ENCODE results near the gene UGT1A5.
"Not testable (repeated sequence)": the region's sequence is repeated elsewhere in the genome, so short reads cannot be mapped to it uniquely, and the experiment has no call there.

Gene UGT1A5

DNA sequence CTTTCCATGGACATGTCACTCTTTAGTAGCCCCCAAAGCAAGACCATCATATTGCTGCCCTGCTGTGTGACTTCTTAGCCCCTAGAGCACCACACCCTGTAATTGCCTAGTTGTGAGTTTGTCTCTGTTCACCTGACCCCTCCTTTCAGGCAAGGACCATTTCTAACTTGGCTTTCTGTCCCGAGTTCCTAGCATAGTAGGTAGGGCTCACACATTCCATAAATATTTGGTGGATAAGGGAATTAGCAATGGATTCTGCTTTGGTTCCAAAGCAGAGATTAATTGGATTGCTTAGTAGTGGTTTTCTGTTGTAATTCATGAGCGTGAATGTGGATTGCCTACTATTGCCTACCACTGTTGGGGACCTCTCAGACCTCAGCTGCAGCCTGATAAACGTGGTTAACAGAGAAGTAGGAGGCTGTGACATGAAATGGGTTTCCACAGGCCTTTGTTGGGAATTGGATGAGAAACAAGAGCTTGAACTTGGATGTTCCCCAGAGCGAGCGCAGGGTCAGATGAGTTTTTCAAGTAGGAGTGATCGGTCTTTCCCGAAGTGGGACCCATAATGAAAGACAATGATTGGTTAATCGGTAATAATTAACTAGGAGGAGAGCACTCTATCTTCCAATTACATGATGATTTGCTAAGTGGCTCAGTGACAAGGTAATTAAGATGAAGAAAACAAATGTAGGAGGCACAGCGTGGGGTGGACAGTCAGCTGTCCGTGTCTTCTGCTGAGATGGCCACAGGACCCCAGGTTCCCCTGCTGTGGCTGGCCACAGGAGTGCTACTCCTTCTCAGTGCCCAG is 34.0 kb downstream of the UGT1A5 start:
- no peak for DNase-seq

DNA sequence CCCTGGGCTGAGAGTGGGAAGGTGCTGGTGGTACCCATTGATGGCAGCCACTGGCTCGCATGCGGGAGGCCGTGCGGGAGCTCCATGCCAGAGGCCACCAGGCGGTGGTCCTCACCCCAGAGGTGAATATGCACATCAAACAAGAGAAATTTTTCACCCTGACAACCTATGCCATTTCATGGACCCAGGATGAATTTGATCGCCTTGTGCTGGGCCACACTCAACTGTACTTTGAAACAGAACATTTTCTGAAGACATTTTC is 34.5 kb downstream of the UGT1A5 start:
- DNase-seq = no peak

DNA sequence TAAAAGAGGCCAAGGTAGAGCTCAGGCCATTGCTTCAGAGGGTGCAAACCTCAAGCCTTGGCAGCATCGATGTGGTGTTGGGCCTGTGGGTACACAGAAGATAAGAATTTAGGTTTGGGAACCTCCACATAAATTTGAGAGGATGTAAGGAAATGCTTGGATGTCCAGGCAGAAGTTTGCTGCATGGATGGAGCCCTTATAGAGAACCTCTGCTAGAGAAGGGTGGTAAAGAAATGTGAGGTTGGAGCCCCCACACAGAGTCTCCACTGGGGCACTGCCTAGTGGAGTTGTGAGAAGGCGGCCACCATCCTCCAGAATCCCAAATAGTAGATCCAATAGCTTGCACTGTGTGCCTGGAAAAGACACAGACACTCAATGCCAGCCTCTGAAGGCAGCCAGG is 38.0 kb downstream of the UGT1A5 start:
- DNase-seq = not testable (repeated sequence)

DNA sequence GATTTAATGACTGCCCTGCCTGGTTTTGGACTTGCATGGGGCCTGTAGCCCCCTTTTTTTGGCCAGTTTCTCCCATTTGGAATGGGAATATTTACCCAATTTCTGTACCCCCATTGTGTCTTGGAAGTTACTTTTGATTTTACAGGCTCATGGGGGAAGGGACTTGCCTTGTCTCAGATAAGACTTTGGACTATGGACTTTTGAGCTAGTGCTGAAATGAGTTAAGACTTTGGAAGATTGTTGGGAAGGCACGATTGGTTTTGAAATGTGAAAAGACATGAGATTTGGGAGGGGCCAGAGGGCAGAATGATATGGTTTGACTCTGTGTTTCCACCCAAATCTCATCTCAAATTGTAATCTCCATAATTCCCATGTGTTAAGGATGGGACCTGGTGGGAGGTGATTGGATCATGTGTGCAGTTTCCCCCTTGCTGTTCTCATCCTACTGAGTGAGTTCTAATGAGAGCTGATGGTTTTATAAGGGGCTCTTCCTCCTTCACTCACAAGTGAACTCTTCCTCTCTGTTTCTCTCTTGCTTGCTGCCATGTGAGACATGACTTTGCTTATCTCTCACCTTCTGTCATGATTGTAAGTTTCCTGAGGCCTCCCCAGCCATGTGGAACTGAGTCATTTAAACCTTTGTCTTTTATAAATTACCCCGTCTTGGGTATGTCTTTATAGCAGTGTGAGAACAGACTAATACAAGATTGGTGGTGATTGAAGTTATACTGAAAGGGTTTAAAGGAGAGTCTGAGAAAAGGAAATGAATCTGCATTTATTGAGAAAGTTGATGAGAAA is 38.7 kb downstream of the UGT1A5 start:
- DNase-seq = not testable (repeated sequence)

DNA sequence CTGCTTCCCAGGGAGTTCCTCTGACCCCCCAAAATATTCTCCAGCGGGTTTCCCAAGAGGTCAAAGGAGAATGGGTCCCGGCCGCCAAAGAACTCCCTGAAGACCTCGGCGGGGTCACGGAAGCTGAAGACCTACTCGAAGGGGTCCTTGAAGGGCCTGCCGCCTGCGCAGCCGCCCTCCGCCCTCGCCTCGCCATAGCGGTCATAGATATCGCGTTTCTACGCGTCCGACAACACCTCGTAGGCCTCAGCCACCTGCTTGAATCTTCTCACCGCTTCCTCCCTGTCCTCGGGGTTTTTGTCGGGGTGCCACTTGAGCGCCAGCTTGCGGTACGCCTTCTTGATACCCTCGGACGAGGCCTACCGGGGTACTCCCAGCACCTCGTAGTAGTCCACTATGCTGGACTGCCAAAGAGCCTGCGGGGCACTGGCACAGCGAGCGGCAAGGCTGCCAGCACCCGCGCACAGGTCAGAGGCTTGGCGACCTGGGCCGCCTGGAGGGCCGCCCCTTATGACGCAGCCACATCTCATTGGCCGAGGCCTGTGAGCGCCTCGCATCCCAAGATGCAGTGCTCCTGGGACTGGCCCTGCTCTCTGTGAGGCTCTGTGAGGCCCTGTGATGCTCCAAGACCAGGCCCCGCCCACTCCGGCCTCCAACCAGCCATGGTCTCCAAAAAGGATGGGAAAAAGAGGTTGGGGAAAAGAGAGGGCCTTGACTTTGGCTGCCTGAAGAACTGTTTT is 42.3 kb downstream of the UGT1A5 start:
- DNase-seq = no peak

DNA sequence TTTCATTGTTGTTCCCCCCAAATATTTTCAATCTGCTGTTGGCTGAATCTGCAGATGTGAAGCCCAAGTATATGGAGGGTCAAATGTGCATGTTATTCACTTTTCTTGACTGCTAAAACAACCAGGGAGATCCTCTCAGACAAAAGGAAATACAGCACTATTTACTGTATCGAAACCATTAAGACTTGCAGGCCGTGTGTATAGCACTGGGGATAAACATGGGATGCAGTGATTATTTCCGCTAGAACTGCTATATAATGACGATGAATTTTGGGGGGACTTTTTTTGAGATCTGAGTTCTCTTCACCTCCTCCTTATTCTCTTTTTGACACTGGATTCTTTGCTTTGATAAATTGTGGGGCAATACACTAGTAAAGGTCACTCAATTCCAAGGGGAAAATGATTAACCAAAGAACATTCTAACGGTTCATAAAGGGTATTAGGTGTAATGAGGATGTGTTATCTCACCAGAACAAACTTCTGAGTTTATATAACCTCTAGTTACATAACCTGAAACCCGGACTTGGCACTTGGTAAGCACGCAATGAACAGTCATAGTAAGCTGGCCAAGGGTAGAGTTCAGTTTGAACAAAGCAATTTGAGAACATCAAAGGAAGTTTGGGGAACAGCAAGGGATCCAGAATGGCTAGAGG is 43.8 kb downstream of the UGT1A5 start:
- no peak for DNase-seq

DNA sequence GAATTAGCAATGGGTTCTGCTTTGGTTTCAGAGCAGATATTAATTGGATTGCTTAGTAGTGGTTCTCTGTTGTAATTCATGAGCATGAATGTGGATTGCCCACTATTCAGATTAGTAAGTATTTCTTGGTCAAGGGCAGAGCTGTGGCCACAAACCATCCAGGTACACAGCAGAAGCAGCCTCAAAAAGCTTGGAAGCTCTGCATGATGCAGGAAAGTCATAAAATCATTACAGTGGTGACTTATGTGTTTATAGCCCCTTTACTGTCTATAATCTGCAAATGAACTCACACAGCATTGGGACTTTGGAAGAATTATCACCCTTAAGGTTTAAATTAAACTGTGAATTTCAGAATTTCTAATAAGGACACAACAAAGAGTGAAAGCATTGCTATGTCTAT is 45.4 kb downstream of the UGT1A5 start:
- DNase-seq = no peak

DNA sequence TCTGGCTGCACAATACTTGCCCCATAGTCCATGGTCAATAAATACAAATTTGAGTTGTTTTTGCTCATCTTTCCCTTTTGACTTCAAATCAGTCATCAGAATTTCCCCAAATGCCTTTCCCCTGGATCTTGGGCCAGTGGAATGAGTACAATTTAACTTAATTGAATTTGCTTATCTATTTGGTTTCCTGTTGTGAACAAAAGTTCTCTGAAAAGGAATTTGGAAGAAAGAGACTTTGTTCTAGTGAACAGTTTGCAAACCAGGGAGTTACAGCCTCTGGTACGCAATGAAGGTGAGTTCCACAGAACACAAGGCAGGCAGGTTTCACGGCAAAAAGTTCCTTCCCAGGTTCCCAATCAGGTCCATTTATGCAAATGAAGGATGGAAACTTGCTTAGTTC is 46.1 kb downstream of the UGT1A5 start:
- DNase-seq = no peak

DNA sequence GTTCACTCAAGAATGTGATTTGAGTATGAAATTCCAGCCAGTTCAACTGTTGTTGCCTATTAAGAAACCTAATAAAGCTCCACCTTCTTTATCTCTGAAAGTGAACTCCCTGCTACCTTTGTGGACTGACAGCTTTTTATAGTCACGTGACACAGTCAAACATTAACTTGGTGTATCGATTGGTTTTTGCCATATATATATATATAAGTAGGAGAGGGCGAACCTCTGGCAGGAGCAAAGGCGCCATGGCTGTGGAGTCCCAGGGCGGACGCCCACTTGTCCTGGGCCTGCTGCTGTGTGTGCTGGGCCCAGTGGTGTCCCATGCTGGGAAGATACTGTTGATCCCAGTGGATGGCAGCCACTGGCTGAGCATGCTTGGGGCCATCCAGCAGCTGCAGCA is 47.3 kb downstream of the UGT1A5 start, which contains the start of gene UGT1A1:
Gene UGT1A1, plus strand, starts transcription at position 228 of the 400 bp plus-strand sequence. Its CDS starts 18 bp downstream, at position 246.
- no peak for DNase-seq

DNA sequence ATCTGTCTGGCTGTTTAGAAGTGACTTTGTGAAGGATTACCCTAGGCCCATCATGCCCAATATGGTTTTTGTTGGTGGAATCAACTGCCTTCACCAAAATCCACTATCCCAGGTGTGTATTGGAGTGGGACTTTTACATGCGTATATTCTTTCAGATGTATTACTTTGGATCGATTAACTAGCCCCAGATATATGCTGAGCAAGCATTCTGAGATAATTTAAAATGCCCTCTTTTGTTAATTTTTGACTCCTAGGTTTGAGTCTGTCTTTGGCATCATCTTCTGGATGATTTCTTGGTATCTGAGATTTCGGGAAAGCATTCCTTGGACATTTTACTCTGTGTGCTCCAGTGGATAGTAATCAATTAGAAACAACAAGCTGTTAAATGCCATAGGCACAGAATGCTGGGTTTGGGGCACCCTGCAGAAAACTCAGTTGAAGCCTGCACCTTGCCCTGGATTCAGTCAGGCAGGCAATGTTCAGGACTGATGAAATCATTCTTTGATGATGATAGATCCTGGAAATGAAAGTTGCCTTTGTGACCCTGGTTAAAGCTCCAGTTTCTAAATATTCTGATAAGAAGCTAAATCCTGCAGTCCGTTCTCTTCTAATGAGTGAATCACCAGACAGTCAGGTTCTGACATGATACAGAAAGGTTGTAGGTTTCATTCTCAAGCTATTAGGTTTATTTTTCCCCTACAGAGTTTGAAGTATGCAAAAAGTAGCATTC is 48.5 kb downstream of the UGT1A5 start:
- no peak for DNase-seq

DNA sequence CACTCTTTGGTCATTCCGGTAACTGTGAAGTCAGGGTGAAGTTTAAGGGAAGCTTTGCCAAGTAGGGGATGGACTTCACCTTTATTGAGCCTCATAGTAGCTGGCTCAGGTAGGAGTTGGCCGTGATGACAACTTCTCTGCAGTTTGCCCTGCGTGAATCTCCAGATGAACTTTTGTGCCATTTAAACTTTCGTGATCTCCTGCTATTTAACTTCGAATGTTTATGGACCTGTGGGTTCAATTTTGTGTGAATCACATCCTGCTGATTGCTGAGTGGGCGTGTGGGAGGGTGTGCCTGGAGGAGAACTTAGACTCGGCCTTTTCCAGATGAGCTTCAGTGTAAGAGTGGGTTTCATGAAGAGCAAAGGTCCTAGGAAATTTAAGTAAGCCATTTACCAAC is 51.6 kb downstream of the UGT1A5 start:
- no peak for DNase-seq

DNA sequence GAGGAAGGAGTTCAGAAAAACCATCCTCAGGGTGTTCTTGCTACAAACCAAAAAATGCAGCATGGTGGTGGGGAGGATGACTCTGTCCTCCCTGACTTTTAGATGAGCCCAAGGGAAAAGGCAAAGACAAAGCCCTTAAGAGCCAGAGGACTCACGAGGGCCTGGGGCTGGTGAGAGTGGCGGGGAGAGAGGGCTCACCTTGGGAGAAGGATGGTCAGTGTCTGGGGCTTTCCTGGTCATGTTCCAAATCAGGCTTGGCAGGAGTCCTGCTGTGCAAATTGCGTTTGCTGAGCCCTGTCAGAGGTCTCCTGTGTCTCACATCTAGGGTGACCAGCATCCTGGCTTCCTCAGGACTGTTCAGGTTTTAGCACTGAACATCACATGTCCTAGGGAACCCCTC is 52.1 kb downstream of the UGT1A5 start:
- no peak for DNase-seq

DNA sequence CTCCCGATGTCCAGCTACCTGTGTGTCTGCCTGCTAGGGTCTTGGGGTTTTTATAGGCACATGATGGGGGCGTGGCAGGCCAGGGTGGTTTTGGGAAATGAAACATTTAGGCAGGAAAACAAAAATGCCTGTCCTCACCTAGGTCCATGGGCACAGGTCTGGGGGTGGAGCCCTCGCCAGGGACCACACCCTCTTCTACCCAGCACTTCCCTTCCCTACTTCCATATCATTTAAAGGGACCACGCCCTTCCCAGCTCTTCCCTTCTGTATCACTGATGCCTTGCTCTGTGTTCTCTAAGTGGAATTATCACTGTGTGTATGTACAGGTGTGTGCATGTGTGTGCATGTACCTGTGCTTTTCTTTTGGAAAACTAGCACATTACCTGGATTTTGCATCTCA is 53.7 kb downstream of the UGT1A5 start:
- no peak for DNase-seq

DNA sequence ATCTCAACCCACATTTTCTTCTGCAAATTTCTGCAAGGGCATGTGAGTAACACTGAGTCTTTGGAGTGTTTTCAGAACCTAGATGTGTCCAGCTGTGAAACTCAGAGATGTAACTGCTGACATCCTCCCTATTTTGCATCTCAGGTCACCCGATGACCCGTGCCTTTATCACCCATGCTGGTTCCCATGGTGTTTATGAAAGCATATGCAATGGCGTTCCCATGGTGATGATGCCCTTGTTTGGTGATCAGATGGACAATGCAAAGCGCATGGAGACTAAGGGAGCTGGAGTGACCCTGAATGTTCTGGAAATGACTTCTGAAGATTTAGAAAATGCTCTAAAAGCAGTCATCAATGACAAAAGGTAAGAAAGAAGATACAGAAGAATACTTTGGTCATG is 55.4 kb downstream of the UGT1A5 start:
- DNase-seq = no peak

DNA sequence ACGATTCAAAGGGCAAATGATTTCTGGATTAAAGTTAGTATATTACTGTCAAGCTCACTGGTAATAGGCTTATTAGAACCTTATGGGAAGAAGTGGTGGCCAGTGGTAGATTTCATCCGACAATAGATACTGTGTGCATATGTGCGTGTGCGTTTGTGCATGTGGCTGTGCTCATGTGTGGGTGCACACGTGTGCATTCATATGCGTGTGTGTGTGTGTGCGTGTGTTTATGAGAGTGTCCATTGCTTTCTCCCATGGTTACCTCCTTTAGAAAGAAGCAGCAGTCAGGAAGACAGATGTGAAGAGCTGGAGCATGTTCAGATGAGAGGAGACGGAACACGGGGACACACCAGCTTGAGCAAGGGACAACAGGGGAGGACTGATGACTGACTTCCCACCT is 56.6 kb downstream of the UGT1A5 start:
- no peak for DNase-seq

DNA sequence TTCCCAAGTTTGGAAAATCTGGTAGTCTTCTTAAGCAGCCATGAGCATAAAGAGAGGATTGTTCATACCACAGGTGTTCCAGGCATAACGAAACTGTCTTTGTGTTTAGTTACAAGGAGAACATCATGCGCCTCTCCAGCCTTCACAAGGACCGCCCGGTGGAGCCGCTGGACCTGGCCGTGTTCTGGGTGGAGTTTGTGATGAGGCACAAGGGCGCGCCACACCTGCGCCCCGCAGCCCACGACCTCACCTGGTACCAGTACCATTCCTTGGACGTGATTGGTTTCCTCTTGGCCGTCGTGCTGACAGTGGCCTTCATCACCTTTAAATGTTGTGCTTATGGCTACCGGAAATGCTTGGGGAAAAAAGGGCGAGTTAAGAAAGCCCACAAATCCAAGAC is 59.4 kb downstream of the UGT1A5 start:
- no peak for DNase-seq

DNA sequence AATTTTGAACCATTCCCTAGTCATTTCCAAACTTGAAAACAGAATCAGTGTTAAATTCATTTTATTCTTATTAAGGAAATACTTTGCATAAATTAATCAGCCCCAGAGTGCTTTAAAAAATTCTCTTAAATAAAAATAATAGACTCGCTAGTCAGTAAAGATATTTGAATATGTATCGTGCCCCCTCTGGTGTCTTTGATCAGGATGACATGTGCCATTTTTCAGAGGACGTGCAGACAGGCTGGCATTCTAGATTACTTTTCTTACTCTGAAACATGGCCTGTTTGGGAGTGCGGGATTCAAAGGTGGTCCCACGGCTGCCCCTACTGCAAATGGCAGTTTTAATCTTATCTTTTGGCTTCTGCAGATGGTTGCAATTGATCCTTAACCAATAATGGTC is 59.9 kb downstream of the UGT1A5 start:
- no peak for DNase-seq

DNA sequence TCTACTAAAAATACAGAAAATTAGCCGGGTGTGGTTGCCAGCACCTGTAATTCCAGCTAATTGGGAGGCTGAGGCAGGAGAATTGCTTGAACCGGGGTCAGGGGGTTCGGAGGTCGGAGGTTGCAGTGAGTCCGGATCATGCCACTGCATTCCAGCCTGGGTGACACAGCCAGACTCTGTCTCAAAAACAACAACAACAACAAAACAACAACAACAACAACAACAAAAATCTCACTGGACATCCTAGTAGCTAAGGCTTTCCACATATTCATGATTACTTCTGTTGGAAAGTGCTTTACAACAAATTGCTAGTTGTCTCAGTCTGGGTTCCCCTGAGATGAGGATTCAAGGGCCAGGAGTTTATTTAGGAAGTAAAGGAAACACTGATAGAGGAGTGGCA is 61.1 kb downstream of the UGT1A5 start:
- no peak for DNase-seq

DNA sequence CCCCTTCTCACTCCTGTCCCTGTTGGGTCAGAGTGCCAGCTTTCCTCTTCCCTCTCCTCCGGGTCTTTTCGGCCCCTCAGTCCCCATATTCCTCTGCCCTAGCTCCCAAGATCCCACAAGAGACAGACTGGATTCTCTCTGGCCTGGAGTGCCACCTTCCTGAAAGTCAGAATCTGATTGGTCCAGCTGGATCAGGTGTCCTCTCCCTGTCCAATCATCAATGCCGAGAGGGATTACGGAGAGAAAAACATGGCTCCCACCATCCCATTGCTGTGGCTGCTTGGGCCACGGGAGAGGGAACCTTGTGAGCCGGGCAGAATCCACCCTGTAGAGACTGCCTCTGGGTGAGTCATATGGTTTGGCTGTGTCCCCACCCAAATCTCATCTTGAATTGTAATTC is 62.7 kb downstream of the UGT1A5 start:
- DNase-seq = no peak

DNA sequence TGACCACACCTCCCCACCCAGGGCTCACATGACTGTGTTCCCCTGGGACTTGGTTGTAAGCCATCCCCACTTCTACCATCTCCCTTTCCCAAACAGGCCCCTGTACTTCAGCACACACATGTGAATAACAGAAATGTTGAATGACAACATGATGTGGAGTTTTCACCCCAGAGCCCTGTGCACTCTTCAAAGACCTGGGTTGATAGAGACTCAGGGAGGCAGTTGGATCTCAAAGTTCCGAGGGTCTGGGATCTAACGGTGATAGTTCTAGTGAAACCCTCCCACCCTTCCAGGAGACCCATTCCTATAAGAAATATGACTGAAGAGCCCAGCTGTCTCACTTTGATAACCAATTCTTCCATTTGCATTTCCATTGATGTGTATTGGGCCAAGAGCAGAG is 65.3 kb downstream of the UGT1A5 start, which contains the start of gene MROH2A:
Gene MROH2A, plus strand, starts transcription at position 301 of the 400 bp plus-strand sequence. CDS start 1,029 bp downstream, outside the sequence.
- no peak for DNase-seq

DNA sequence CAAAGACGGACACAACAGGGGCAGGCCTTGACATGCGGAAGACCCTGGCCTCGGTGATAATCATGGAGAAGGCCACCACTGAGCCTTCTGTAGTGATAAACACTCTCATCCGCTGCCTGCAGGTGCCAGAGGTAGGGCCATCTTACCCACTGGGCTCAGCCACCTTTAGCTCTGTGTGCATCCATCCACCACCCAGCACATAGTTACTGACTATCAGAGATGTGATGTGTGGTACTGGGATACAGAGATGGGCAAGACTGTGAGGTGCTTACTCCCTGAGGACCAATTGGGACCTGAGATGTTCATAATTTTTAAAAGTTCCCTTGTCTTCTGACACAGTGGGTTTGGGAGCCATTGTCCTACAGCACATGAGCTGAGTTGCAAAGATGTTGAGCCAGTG is 67.0 kb downstream of the UGT1A5 start:
- DNase-seq = no peak

DNA sequence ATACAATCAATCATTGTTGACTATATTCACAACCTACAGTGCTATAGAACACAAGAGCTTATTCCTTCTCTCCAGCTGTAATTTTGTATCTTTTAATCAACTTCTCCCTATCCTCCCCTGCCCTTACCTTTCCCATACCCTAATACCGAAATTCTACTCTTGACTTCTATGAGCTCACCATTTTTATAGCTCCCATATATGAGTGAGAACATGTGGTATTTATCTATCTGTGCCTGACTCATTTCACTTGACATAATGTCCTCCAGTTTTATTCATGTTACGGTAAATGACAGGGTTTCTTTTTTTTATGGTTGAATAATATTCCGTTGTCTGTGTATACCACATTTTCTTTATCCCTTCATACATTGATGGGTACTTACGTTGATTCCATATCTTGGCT is 68.1 kb downstream of the UGT1A5 start:
- DNase-seq = no peak
